Measurements from ENCODE around the gene SOWAHC. TPM values are rescaled to one million over a fixed set of nuclear protein-coding genes. Genes with fewer than 3 reads are reported as not detected.

Gene SOWAHC
- total and polyA plus RNA-seq, 2 experiments from 2014 or later: 18.8 to 26.5 TPM

- Histone ChIP-seq H3K79me2 (peaks cover 36% of the 10 kb centered on the region), H3K4me1 (ENCODE audit: insufficient read depth) (no peaks in the 10 kb centered on the region), H3K9me2 (replicated peaks; ENCODE audit: insufficient read depth) (no peaks in the 10 kb centered on the region), H4K20me1 (ENCODE audit: insufficient read depth, poor library complexity, severe bottlenecking) (no peaks in the 10 kb centered on the region), H3K27ac (no peak overlapping the region), H2AFZ (no peak overlapping the region), H3K4me2 (no peak overlapping the region), H3K27me3 (no peaks in the 10 kb centered on the region), H3K4me3 (no peak overlapping the region), H3K9me3 (ENCODE audit: low read depth) (no peaks in the 10 kb centered on the region), H3K36me3 (replicated peaks; ENCODE audit: insufficient read depth, low read depth) (no peaks in the 10 kb centered on the region)
- DNase-seq (ENCODE audit: low spot score): no peak
- TF ChIP-seq EZH2phosphoT487 (IDR thresholded peaks at IDR 0.05; ENCODE audit: low read depth, severe bottlenecking, unreplicated experiment) (no peak), EZH2 (IDR thresholded peaks at IDR 0.05; ENCODE audit: borderline replicate concordance) (no peak)
- TF ChIP-seq, protein P1, sequence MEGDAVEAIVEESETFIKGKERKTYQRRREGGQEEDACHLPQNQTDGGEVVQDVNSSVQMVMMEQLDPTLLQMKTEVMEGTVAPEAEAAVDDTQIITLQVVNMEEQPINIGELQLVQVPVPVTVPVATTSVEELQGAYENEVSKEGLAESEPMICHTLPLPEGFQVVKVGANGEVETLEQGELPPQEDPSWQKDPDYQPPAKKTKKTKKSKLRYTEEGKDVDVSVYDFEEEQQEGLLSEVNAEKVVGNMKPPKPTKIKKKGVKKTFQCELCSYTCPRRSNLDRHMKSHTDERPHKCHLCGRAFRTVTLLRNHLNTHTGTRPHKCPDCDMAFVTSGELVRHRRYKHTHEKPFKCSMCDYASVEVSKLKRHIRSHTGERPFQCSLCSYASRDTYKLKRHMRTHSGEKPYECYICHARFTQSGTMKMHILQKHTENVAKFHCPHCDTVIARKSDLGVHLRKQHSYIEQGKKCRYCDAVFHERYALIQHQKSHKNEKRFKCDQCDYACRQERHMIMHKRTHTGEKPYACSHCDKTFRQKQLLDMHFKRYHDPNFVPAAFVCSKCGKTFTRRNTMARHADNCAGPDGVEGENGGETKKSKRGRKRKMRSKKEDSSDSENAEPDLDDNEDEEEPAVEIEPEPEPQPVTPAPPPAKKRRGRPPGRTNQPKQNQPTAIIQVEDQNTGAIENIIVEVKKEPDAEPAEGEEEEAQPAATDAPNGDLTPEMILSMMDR (IDR thresholded peaks at IDR 0.05; ENCODE audit: poor library complexity): no peak
Measured at GRCh38 chr2:109586687-109587086, 27.5 kb upstream of the SOWAHC start.

DNA sequence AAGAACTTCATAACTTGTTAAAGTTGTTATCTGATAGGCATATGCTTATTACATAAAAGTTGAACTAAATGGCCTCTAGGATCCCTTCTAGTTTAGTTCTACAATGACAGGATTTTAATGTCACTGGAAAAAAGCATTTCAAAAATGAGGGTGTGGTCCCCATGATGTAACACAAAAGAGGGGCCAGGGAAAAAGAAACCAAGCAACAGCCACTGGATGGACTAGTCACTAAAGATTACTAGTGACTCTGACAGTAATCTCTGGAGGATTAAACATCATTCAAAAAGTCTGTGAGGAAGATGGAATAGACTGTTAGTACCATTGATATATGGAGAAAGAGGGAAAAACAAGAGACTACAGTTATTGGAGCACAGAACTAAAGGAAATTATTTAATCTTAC lies 23.0 kb upstream of the SOWAHC start:
- H3K36me3 ChIP-seq (replicated peaks; ENCODE audit: insufficient read depth, low read depth): no peaks in the 10 kb centered on the region
- peaks cover 62% of the 10 kb centered on the region for H3K79me2 ChIP-seq
- no peak for TF ChIP-seq EZH2 (IDR thresholded peaks at IDR 0.05; ENCODE audit: borderline replicate concordance)
- TF ChIP-seq, protein P1 (IDR thresholded peaks at IDR 0.05; ENCODE audit: poor library complexity): no peak
- no peak for TF ChIP-seq EZH2phosphoT487 (IDR thresholded peaks at IDR 0.05; ENCODE audit: low read depth, severe bottlenecking, unreplicated experiment)

DNA sequence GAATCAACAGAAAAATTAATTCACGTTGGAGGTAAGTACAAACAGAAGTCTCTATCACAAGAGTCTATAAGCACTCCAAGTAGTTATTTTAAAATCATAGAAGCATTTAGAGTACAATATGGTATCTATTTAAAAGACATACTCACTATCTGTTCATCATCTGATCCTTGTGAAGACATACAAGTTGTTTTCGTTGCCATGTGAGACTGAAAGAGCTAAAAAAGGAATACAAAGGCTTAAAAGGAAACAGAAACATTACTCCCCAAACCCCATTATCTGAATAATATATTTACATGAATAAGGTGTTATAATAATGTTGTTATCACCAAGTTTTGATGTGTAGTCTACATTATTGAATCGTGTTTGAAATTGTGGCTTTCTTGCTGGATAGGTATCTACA lies 21.3 kb upstream of the SOWAHC start:
- H3K9me2 ChIP-seq (replicated peaks; ENCODE audit: insufficient read depth): no peaks in the 10 kb centered on the region
- peaks cover 14% of the 10 kb centered on the region for H4K20me1 ChIP-seq (ENCODE audit: insufficient read depth, poor library complexity, severe bottlenecking)
- H3K4me1 ChIP-seq (ENCODE audit: insufficient read depth): no peaks in the 10 kb centered on the region
- H3K4me3 ChIP-seq: no peak overlapping the region
- WGBS (ENCODE audit: low lambda C conversion rate, missing lambda C conversion rate): 94% methylated on average over 3 of the region's 3 CpGs
- no peaks in the 10 kb centered on the region for H3K36me3 ChIP-seq (replicated peaks; ENCODE audit: insufficient read depth, low read depth)
- H3K27me3 ChIP-seq: no peaks in the 10 kb centered on the region
- TF ChIP-seq, protein P1 (IDR thresholded peaks at IDR 0.05; ENCODE audit: poor library complexity): no peak
- TF ChIP-seq EZH2 (IDR thresholded peaks at IDR 0.05; ENCODE audit: borderline replicate concordance) (no peak), EZH2phosphoT487 (IDR thresholded peaks at IDR 0.05; ENCODE audit: low read depth, severe bottlenecking, unreplicated experiment) (no peak)
- no peak for DNase-seq (ENCODE audit: low spot score)
- H3K79me2 ChIP-seq: peaks cover 78% of the 10 kb centered on the region
- no peaks in the 10 kb centered on the region for H3K9me3 ChIP-seq (ENCODE audit: low read depth)
- H2AFZ ChIP-seq: no peak overlapping the region
- H3K27ac ChIP-seq: no peak overlapping the region
- no peak overlapping the region for H3K4me2 ChIP-seq

More for the DNA sequence above, 23.0 kb upstream of the SOWAHC start:
- peaks cover 8% of the 10 kb centered on the region for H4K20me1 ChIP-seq (ENCODE audit: insufficient read depth, poor library complexity, severe bottlenecking)
- H2AFZ ChIP-seq: no peak overlapping the region
- no peaks in the 10 kb centered on the region for H3K9me3 ChIP-seq (ENCODE audit: low read depth)
- H3K4me1 ChIP-seq (ENCODE audit: insufficient read depth): no peaks in the 10 kb centered on the region
- H3K4me2 ChIP-seq: no peak overlapping the region
- H3K27ac ChIP-seq: no peak overlapping the region
- H3K4me3 ChIP-seq: no peak overlapping the region
- H3K27me3 ChIP-seq: no peaks in the 10 kb centered on the region
- H3K9me2 ChIP-seq (replicated peaks; ENCODE audit: insufficient read depth): no peaks in the 10 kb centered on the region
- DNase-seq (ENCODE audit: low spot score): no peak

Data from hepatocyte (in vitro differentiated cells).